Panc1 (cell line): ENCODE results near the gene TP53I11. TPM values are rescaled to one million over a fixed set of nuclear protein-coding genes. Genes with fewer than 3 reads are reported as not detected.

ENCODE experiments used
- ATAC-seq: fragments of 200-7000 bp; cut with Tn5 transposase; 2 replicates; pipeline ENCODE4 v1.9.1; 2020; ENCODE audit warnings: mild to moderate bottlenecking, moderate library complexity
- BruUV-seq: library from RNA; stranded (reverse); fragments of 400-500 nt; replicated peaks from 2 replicates; lab custom pipeline; 2021; lab: Mats Ljungman, UMichigan
- CTCF ChIA-PET: fragments of 300-600 bp; sonication (Branson Sonifier 250); formaldehyde crosslinking; loops from one replicate; lab custom pipeline; 2022; ENCODE audit warnings: antibody characterized with exemption; lab: Charles Lee
- POLR2A ChIA-PET: fragments of 300-600 bp; sonication (Branson Sonifier 250); formaldehyde crosslinking; loops from one replicate; lab custom pipeline; 2022; ENCODE audit warnings: antibody characterized with exemption; lab: Charles Lee
- DNase-seq: peaks from one replicate; pipeline ENCODE4 v3.0.0-alpha.2; 2010; ENCODE audit warnings: low read depth, low spot score
- H3K27ac ChIP-seq: 2 replicates; pipeline ENCODE4 v1.5.1; 2011; ENCODE audit warnings: mild to moderate bottlenecking, low read length, inconsistent platforms
- H3K27me3 ChIP-seq: fragments of 200-500 bp; sonication (Bioruptor generic); 2 replicates; pipeline ENCODE4 v1.6.0; 2014; ENCODE audit warnings: low read length, inconsistent platforms; ENCODE audit not compliant: control insufficient read depth, insufficient read depth
- H3K36me3 ChIP-seq: fragments of 200-500 bp; sonication (Bioruptor generic); 2 replicates; pipeline ENCODE4 v1.5.1; 2014; ENCODE audit warnings: inconsistent platforms, mild to moderate bottlenecking, low read length, moderate library complexity; ENCODE audit not compliant: control insufficient read depth, insufficient read depth
- H3K4me1 ChIP-seq: 2 replicates; pipeline ENCODE4 v1.5.1; 2011; ENCODE audit warnings: inconsistent platforms, mild to moderate bottlenecking, low read length, moderate library complexity; ENCODE audit not compliant: control insufficient read depth, insufficient read depth
- H3K4me3 ChIP-seq, 2 experiments: 2 replicates each; pipeline ENCODE4 v1.5.1; 2011 to 2012; ENCODE audit warnings: low read depth in 2 of 2, low read length in 2 of 2, mild to moderate bottlenecking in 2 of 2, inconsistent platforms in 1 of 2, moderate library complexity in 1 of 2
- H3K9me3 ChIP-seq: fragments of 200-500 bp; sonication (Bioruptor generic); 2 replicates; pipeline ENCODE4 v1.5.1; 2014; ENCODE audit warnings: low read depth, mild to moderate bottlenecking, inconsistent platforms, low read length, moderate library complexity; ENCODE audit not compliant: control insufficient read depth, insufficient read depth
- CTCF ChIP-seq: fragments of 450-650 bp; IDR thresholded peaks from 2 replicates; pipeline ENCODE4 v1.5.1; 2017; ENCODE audit warnings: mild to moderate bottlenecking
- POLR2AphosphoS5 ChIP-seq: IDR thresholded peaks from 2 replicates; pipeline ENCODE4 v1.6.1; 2012; ENCODE audit warnings: mild to moderate bottlenecking, low read depth, low read length, moderate library complexity
- REST ChIP-seq, 2 experiments: IDR thresholded peaks; 2 replicates each; pipeline ENCODE4 v1.6.1; 2011 to 2012; ENCODE audit warnings: low read depth in 2 of 2, control low read depth in 1 of 2, low read length in 1 of 2, mild to moderate bottlenecking in 1 of 2, moderate library complexity in 1 of 2; ENCODE audit not compliant: insufficient read depth in 1 of 2
- SIN3A ChIP-seq: IDR thresholded peaks from 2 replicates; pipeline ENCODE4 v1.6.1; 2012; ENCODE audit warnings: low read depth, mild to moderate bottlenecking, low read length, moderate library complexity, borderline replicate concordance; ENCODE audit not compliant: insufficient read depth
- TCF7L2 ChIP-seq: IDR thresholded peaks from 2 replicates; pipeline ENCODE4 v1.6.1; 2011; ENCODE audit warnings: mild to moderate bottlenecking, low read depth, low read length, inconsistent platforms
- in situ Hi-C: cut with HindIII; loops from 2 replicates; pipeline ENCODE4 v1.10.0; 2016; ENCODE audit warnings: low sequenced_read_pairs, low pct_unique_long_range_greater_than_20kb
- intact Hi-C: fragments of 100-400 bp; cut with micrococcal nuclease; formaldehyde crosslinking; loops from one replicate; pipeline ENCODE4 v1.10.0; 2022; ENCODE audit not compliant: unreplicated experiment
- total RNA-seq: library from RNA; stranded (reverse); gene quantifications from one replicate; pipeline ENCODE4 v1.2.1, GENCODE V29; 2021; ENCODE audit not compliant: unreplicated experiment

TP53I11 gene
- total RNA-seq, 1 experiment from 2014 or later = 132 TPM

DNA sequence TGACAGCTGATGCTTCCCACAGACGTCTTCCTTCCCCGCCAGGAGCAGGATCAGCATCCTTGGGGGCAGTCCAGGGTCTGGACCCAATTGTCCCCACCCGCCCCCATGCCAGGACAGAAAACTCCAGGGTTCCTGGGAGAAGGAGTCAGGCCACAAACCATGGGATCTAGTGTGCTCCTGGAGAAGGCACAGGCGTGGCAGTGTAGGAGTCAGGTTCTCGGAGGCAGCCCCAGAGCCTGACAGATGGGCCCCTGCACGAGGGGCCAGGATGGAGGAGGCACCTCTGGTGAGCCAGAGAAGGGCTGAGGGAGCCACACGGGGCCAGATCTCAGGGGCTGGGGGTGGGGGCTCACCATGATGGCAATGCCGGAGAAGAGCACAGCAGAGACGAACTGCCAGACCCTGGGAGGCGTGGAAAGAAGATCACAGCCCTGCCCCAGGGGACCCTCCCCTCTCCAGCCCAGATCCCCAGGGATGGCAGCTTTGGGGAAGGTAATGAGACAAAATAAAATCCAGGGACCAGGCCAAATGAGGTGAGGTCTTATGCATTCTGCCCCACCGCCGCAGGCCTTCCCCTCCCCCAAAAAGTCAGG lies 13.6 kb downstream of the TP53I11 start:
- ATAC-seq = peak; percentile 66

DNA sequence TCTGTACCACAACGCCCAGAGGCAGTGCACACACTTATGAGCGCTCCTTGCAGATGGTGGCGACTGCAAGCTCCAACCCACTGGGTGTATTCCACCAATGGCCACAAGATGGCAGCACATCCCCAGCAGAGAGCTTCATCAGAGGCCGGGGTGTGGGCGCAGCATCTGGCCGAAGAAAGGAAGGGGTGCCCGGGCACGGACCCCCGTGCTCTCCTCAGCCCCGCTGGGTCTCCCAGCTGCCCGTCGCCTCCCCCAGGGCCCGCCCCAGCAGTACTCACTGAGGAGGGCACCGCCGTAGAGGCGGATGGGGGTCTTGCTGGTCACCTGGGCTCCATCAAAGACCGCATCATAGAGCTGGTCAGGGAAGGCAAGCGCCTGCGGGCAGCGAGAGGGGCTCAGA lies 14.2 kb downstream of the TP53I11 start:
- ATAC-seq = peak; percentile 86
- H3K27ac ChIP-seq = no peak overlapping the region
- BruUV-seq = no TSS peak
- in situ Hi-C loops (no loop called here), intact Hi-C loops (loop anchor here (1.0 to 10.0 kb wide), 2 partner anchors 169 to 398 kb away; no protein-coding TSS in a partner anchor)
- H3K9me3 ChIP-seq = no peaks in the 10 kb centered on the region
- CTCF ChIA-PET = interaction anchor here (0.5 to 3.3 kb wide), 16 partner anchors 9 to 1255 kb away, joined by 3 to 88 read pairs (median 5); partner anchors contain the start of gene TP53I11
- H3K4me1 ChIP-seq = peaks cover 24% of the 10 kb centered on the region
- H3K27me3 ChIP-seq = no peaks in the 10 kb centered on the region
- POLR2A ChIA-PET = no interaction called here
- peak; percentile 57 for DNase-seq
- TF ChIP-seq SIN3A (no peak), CTCF (peak; percentile 93), REST (IDR thresholded peaks at IDR 0.05; ENCODE audit: insufficient read depth in 1 of 2, low read depth in 2 of 2, low read length in 1 of 2) (no peak), POLR2AphosphoS5 (no peak), TCF7L2 (no peak)
- no peaks in the 10 kb centered on the region for H3K36me3 ChIP-seq
- no peak overlapping the region for H3K4me3 ChIP-seq

More for the DNA sequence above, 13.6 kb downstream of the TP53I11 start:
- H3K27ac ChIP-seq = peak overlapping the region; percentile 7; the same call in 1 of the 2 replicates
- intact Hi-C loops (loop anchor here (1.0 to 10.0 kb wide), 2 partner anchors 168 to 398 kb away; no protein-coding TSS in a partner anchor), in situ Hi-C loops (no loop called here)
- no peak for DNase-seq
- H3K4me3 ChIP-seq = no peak overlapping the region
- H3K4me1 ChIP-seq = peaks cover 22% of the 10 kb centered on the region
- ChIA-PET POLR2A (no interaction called here), CTCF (interaction anchor here (0.5 to 3.3 kb wide), 13 partner anchors 9 to 171 kb away, joined by 3 to 88 read pairs (median 5); partner anchors contain the start of gene TP53I11)
- TF ChIP-seq POLR2AphosphoS5 (no peak), REST (IDR thresholded peaks at IDR 0.05; ENCODE audit: insufficient read depth in 1 of 2, low read depth in 2 of 2, low read length in 1 of 2) (no peak), CTCF (no peak), TCF7L2 (no peak), SIN3A (no peak)
- no peaks in the 10 kb centered on the region for H3K27me3 ChIP-seq
- H3K9me3 ChIP-seq = no peaks in the 10 kb centered on the region
- no TSS peak for BruUV-seq
- H3K36me3 ChIP-seq = no peaks in the 10 kb centered on the region
